ENCODE data around the gene DLG2.

DNA sequence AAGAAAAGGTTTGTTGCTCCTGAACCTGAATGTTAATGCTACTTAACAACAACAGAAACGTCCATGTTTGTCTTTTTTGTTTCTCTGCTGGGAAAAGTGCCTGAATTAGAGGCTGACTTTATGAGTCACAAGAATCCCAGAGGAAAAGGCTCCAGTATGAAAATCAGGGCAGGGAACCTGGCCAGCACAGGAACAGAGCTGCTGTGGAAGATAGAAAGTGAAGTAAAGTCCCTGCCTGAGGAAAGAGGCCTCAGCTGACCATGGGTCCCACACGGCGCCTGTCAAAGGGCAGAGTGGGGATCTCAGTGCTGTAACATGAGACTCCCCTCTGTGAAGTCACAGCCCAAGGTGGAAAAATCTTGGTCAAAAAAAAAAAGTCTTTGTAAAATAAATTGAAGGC, 1708.7 kb downstream of the DLG2 start:
- TF ChIP-seq, protein P1, sequence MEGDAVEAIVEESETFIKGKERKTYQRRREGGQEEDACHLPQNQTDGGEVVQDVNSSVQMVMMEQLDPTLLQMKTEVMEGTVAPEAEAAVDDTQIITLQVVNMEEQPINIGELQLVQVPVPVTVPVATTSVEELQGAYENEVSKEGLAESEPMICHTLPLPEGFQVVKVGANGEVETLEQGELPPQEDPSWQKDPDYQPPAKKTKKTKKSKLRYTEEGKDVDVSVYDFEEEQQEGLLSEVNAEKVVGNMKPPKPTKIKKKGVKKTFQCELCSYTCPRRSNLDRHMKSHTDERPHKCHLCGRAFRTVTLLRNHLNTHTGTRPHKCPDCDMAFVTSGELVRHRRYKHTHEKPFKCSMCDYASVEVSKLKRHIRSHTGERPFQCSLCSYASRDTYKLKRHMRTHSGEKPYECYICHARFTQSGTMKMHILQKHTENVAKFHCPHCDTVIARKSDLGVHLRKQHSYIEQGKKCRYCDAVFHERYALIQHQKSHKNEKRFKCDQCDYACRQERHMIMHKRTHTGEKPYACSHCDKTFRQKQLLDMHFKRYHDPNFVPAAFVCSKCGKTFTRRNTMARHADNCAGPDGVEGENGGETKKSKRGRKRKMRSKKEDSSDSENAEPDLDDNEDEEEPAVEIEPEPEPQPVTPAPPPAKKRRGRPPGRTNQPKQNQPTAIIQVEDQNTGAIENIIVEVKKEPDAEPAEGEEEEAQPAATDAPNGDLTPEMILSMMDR (IDR thresholded peaks at IDR 0.05) = no peak
- TF ChIP-seq POLR2A (IDR thresholded peaks at IDR 0.05) (no peak), POLR2AphosphoS5 (IDR thresholded peaks at IDR 0.05) (no peak), EP300 (IDR thresholded peaks at IDR 0.05) (no peak)

Data from suprapubic skin (tissue), 4 donors.